Dermis microvascular lymphatic vessel endothelial cell (primary cell): ENCODE results near the gene GRPEL2. TPM values are rescaled to one million over a fixed set of nuclear protein-coding genes. Genes with fewer than 3 reads are reported as not detected.
"Not testable (repeated sequence)": the region's sequence is repeated elsewhere in the genome, so short reads cannot be mapped to it uniquely, and the experiment has no call there.

Experiments
- DNase-seq, 2 donors: peaks; one replicate each; pipeline versions ENCODE4 v3.0.0 to v3.0.0-alpha.2; 2010; ENCODE audit warnings: low read depth in 2 of 2
- total RNA-seq: library from RNA; depleted of rRNA; stranded (reverse); fragments of >200 nt; gene quantifications from 2 replicates; pipeline ENCODE4 v1.2.1, GENCODE V29; 2014

The GRPEL2 gene
- total RNA-seq, 1 donor from 2014 or later = 44.0 TPM

- not testable (repeated sequence) for DNase-seq
Observed at GRCh38 chr5:149394996-149395395, 49.7 kb downstream of the GRPEL2 start.

GRCh38 chr5:149397530-149397929, 52.2 kb downstream of the GRPEL2 start:
- no peak for DNase-seq

GRCh38 chr5:149398747-149399266, 53.5 kb downstream of the GRPEL2 start:
- DNase-seq = not testable (repeated sequence)

DNA sequence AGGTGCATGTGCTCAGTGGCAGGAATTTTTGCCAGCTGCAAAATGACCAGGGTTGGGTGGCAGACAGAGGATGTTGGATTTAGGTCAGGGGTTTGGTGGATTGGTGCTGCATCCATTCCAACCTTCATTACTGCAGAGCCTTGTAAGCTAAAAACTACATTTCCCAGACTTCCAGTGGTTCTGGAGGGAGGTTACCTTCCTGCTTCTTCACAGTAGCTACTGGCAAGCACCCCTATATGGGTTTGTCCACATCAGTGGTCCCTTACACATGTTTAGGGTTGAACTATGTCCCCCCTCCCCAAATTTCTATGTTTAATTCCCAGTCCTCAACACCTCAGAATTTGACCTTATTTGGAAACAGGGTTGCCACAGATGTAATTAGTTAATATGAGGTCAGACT, 54.5 kb downstream of the GRPEL2 start:
- DNase-seq = no peak

GRCh38 chr5:149400304-149400703, 55.0 kb downstream of the GRPEL2 start:
- DNase-seq = peak in 1 of 2 donors; percentile 12

DNA sequence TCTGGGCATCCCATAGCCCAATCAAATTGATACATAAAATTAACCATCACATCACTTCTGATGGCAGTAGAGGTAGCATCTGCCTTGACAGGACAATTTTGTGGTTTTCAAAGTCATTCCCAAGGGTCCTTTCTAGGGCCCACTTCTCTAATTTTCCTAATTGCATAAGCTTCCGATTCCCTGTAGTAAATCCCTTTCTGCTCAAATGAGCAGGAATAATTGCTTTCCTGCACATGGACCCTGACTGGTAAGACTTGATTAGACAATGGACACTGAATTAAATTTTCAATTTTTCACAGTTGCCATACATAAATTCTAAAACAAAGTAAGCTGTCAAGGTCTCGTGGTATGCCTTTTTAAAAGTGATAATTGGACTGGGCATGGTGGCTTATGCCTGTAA, 55.8 kb downstream of the GRPEL2 start:
- no peak for DNase-seq

DNA sequence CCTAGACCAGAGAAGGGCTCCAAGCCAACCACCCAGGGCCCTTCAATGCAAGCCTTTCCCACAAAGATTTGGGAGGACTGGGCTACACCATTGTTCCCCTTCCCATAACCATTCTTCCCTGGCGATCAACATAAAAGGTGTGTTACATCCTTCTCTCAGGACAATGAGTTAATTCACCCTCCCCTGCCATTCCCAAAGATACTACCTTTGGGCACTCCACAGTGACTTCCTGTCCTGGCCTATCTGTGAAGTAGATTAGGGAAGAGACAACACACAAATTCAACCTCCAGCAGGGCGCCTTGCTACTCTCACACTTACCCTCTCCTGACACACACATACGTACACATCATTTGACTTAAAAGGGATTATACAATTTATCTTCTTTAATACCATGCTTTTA, 57.0 kb downstream of the GRPEL2 start:
- DNase-seq = no peak

Other genes with a start within 250 kb of the GRPEL2 start
- 19.5 and 36.5 TPM in 2 replicates for gene ABLIM3, start 204.0 kb upstream of the GRPEL2 start, total RNA-seq
- 144 and 264 TPM in 2 replicates for gene AFAP1L1, start 73.6 kb upstream of the GRPEL2 start, total RNA-seq
- gene PCYOX1L, start 12.5 kb downstream of the GRPEL2 start, total RNA-seq = 11.4 and 12.6 TPM in 2 replicates
- gene IL17B, start 33.8 kb downstream of the GRPEL2 start, total RNA-seq = not detected in 2 replicates
- gene CSNK1A1, start 205.9 kb downstream of the GRPEL2 start, total RNA-seq = 302 and 317 TPM in 2 replicates
- 8.3 and 20.6 TPM in 2 replicates for gene ARHGEF37, start 236.0 kb downstream of the GRPEL2 start, total RNA-seq